MCF 10A (cell line): Measurements from ENCODE around the gene ANKRD40. TPM values are rescaled to one million over a fixed set of nuclear protein-coding genes. Genes with fewer than 3 reads are reported as not detected.

Experiments used
- BruUV-seq: library from RNA; stranded (reverse); fragments of 400-500 nt; replicated peaks from 2 replicates; lab custom pipeline; 2021; lab: Mats Ljungman, UMichigan
- CTCF ChIA-PET: fragments of 300-600 bp; sonication (Branson Sonifier 250); formaldehyde crosslinking; extraction: SDS; loops from one replicate; lab custom pipeline; 2021; ENCODE audit warnings: antibody characterized with exemption, inconsistent platforms; lab: Yijun Ruan, JAX
- POLR2A ChIA-PET: fragments of 300-600, 350-650 bp; sonication (Branson Sonifier 250); formaldehyde crosslinking; extraction: SDS; loops from one replicate; lab custom pipeline; 2020; ENCODE audit warnings: antibody characterized with exemption, inconsistent platforms; lab: Yijun Ruan, JAX
- DNase-seq: peaks from one replicate; pipeline ENCODE4 v3.0.0-alpha.2; 2018; ENCODE audit not compliant: unreplicated experiment
- H3K27ac Mint-ChIP-seq: one replicate; pipeline ENCODE4 v1.8.0; 2022; ENCODE audit warnings: mild to moderate bottlenecking, low read depth, mixed read lengths; ENCODE audit not compliant: unreplicated experiment
- H3K27me3 Mint-ChIP-seq: one replicate; pipeline ENCODE4 v1.8.0; 2022; ENCODE audit warnings: mixed read lengths; ENCODE audit not compliant: insufficient read depth, unreplicated experiment
- H3K36me3 Mint-ChIP-seq: one replicate; pipeline ENCODE4 v1.8.0; 2022; ENCODE audit warnings: mild to moderate bottlenecking, moderate library complexity, mixed read lengths; ENCODE audit not compliant: insufficient read depth, unreplicated experiment
- H3K4me1 Mint-ChIP-seq: one replicate; pipeline ENCODE4 v1.8.0; 2022; ENCODE audit warnings: mixed read lengths; ENCODE audit not compliant: insufficient read depth, unreplicated experiment
- H3K4me3 Mint-ChIP-seq: one replicate; pipeline ENCODE4 v1.8.0; 2022; ENCODE audit warnings: mild to moderate bottlenecking, moderate library complexity, mixed read lengths; ENCODE audit not compliant: unreplicated experiment
- H3K9me3 Mint-ChIP-seq: one replicate; pipeline ENCODE4 v1.8.0; 2022; ENCODE audit warnings: mixed read lengths; ENCODE audit not compliant: unreplicated experiment
- CTCF ChIP-seq: fragments of 200-600 bp; IDR thresholded peaks from one replicate; pipeline ENCODE4 v1.8.0; 2022; ENCODE audit warnings: antibody characterized with exemption, mild to moderate bottlenecking; ENCODE audit not compliant: unreplicated experiment
- intact Hi-C: fragments of 100-400 bp; cut with micrococcal nuclease; formaldehyde crosslinking; loops from 2 replicates; pipeline ENCODE4 v1.14.1; 2022
- total RNA-seq: library from RNA; stranded (reverse); gene quantifications from 2 replicates; pipeline ENCODE4 v1.2.3, GENCODE V29; 2022

ANKRD40 gene
- total RNA-seq, 1 experiment from 2014 or later: 42.2 TPM

DNA sequence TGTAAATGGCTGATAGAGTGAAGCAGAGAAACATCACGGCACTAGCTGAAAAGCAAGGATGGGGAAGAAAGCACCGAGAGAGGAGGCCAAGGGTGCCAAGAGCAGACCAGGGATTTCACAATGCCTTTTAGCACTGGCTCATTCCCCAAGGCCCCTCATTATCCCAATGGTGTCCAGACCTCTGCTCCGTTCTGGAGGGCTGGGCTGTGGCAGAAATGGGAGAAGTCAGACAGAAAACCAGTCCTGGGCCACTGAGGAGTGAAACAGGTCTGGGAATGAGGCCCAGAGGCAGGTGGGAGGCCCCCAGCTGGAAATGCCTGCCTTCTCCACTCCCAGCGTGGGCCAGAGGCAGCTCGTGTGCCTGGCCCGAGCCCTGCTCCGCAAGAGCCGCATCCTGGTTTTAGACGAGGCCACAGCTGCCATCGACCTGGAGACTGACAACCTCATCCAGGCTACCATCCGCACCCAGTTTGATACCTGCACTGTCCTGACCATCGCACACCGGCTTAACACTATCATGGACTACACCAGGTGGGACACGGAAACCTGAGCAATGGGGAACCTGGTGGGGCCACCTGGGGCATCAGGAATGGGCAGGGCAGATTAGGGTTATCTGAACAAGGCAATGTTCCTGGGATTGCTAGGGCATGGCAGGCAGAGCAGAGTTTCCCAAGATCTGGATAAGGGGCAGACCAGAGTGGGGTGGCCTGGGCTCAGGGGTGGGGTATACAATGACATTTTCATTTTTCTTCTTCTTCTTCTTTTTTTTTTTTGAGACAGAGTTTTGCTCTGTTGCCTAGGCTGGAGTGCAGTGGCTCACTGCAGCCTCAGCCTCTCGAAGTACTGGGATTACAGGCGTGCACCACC is 20.3 kb downstream of the ANKRD40 start:
- peaks cover 42% of the 10 kb centered on the region for H3K36me3 Mint-ChIP-seq
- no peaks in the 10 kb centered on the region for H3K9me3 Mint-ChIP-seq
- no peak for TF ChIP-seq CTCF
- no TSS peak for BruUV-seq
- H3K4me1 Mint-ChIP-seq: peaks cover 45% of the 10 kb centered on the region
- ChIA-PET CTCF (interaction anchor here (0.7 to 9.0 kb wide), 5 partner anchors 9 to 181 kb away, joined by 3 to 118 read pairs (median 3); partner anchors contain the start of gene ABCC3), POLR2A (interaction anchor here (0.7 to 4.1 kb wide), 3 partner anchors 13 to 82 kb away, joined by 3 to 29 read pairs (median 28); no protein-coding TSS in a partner anchor)
- intact Hi-C loops: no loop called here
- H3K4me3 Mint-ChIP-seq: peak overlapping the region; percentile 9
- H3K27ac Mint-ChIP-seq: peak overlapping the region; percentile 37
- no peaks in the 10 kb centered on the region for H3K27me3 Mint-ChIP-seq
- peak; percentile 62 for DNase-seq

GRCh38 chr17:50686494-50687199 is 21.1 kb downstream of the ANKRD40 start:
- intact Hi-C loops: no loop called here
- Mint-ChIP-seq H3K9me3 (no peaks in the 10 kb centered on the region), H3K36me3 (peaks cover 47% of the 10 kb centered on the region), H3K4me3 (peak overlapping the region; percentile 11), H3K27me3 (no peaks in the 10 kb centered on the region), H3K27ac (peak overlapping the region; percentile 37), H3K4me1 (peaks cover 40% of the 10 kb centered on the region)
- TF ChIP-seq CTCF: no peak
- POLR2A ChIA-PET: interaction anchor here (0.5 to 4.1 kb wide), 9 partner anchors 12 to 140 kb away, joined by 3 to 29 read pairs (median 3); partner anchors contain the start of gene SPATA20
- CTCF ChIA-PET: interaction anchor here (0.6 to 9.0 kb wide), 5 partner anchors 8 to 241 kb away, joined by 3 to 118 read pairs (median 9); partner anchors contain the start of gene ABCC3
- BruUV-seq: no TSS peak
- peak; percentile 96 for DNase-seq

- Mint-ChIP-seq H3K27ac (peak overlapping the region; percentile 37), H3K9me3 (no peaks in the 10 kb centered on the region), H3K4me1 (peaks cover 43% of the 10 kb centered on the region), H3K4me3 (peak overlapping the region; percentile 11), H3K27me3 (no peaks in the 10 kb centered on the region), H3K36me3 (peaks cover 55% of the 10 kb centered on the region)
- ChIA-PET CTCF (interaction anchor here (0.7 to 9.0 kb wide), 5 partner anchors 9 to 137 kb away, joined by 3 to 118 read pairs (median 9); partner anchors contain the start of gene ABCC3), POLR2A (interaction anchor here (0.5 to 4.1 kb wide), 8 partner anchors 12 to 139 kb away, joined by 3 to 29 read pairs (median 4); partner anchors contain the start of gene SPATA20)
- BruUV-seq: no TSS peak
- DNase-seq: no peak
- intact Hi-C loops: no loop called here
- no peak for TF ChIP-seq CTCF
Observed at GRCh38 chr17:50685691-50686493, 21.8 kb downstream of the ANKRD40 start.
